H1 (cell line): ENCODE measurements around the gene FMO5. TPM values are rescaled to one million over a fixed set of nuclear protein-coding genes. Genes with fewer than 3 reads are reported as not detected.

ENCODE experiments used
- CTCF ChIA-PET: fragments of 300-600 bp; sonication (Branson Sonifier 250); formaldehyde crosslinking; loops from one replicate; lab custom pipeline; 2021; ENCODE audit not compliant: partially characterized antibody; lab: Charles Lee
- POLR2A ChIA-PET: fragments of 300-600 bp; sonication (Branson Sonifier 250); formaldehyde crosslinking; loops from one replicate; lab custom pipeline; 2021; ENCODE audit warnings: inconsistent platforms; ENCODE audit not compliant: partially characterized antibody; lab: Charles Lee
- DNase-seq, 2 experiments: peaks; one replicate each; pipeline versions ENCODE4 v3.0.0 to v3.0.0-alpha.2; 2010 to 2022; ENCODE audit warnings: low spot score in 2 of 2, low read depth in 1 of 2, mixed read lengths in 1 of 2
- FAIRE-seq: peaks from 2 replicates; lab custom pipeline; 2011; peaks lifted over from hg19 to GRCh38; lab: Jason Lieb, UNC
- H2AFZ ChIP-seq: 2 replicates; pipeline ENCODE4 v1.8.1; 2012; ENCODE audit warnings: low read length, inconsistent platforms
- H2AK5ac ChIP-seq: 2 replicates; pipeline ENCODE4 v1.6.1; 2013; ENCODE audit warnings: low read depth, low read length
- H2BK120ac ChIP-seq: replicated peaks from 2 replicates; pipeline ENCODE3; 2013; ENCODE audit warnings: low read depth, low read length, inconsistent platforms
- H2BK12ac ChIP-seq: 2 replicates; pipeline ENCODE4 v1.6.1; 2013; ENCODE audit warnings: low read depth, low read length
- H2BK15ac ChIP-seq: 2 replicates; pipeline ENCODE4 v1.6.1; 2013; ENCODE audit warnings: low read length
- H2BK20ac ChIP-seq: 2 replicates; pipeline ENCODE4 v1.6.1; 2013; ENCODE audit warnings: low read length
- H2BK5ac ChIP-seq: 2 replicates; pipeline ENCODE4 v1.6.1; 2013; ENCODE audit warnings: low read depth, low read length
- H3K14ac ChIP-seq: 2 replicates; pipeline ENCODE4 v1.6.1; 2013; ENCODE audit warnings: inconsistent platforms; ENCODE audit not compliant: insufficient read length
- H3K18ac ChIP-seq: 2 replicates; pipeline ENCODE4 v1.6.1; 2013; ENCODE audit warnings: low read length; ENCODE audit errors: extremely low read depth
- H3K23ac ChIP-seq: 2 replicates; pipeline ENCODE4 v1.6.1; 2013; ENCODE audit warnings: inconsistent platforms; ENCODE audit not compliant: insufficient read length
- H3K23me2 ChIP-seq: 2 replicates; pipeline ENCODE4 v1.6.1; 2013; ENCODE audit warnings: low read depth, low read length
- H3K27ac ChIP-seq: 2 replicates; pipeline ENCODE4 v1.6.1; 2011; ENCODE audit warnings: low read depth, low read length, inconsistent platforms
- H3K27me3 ChIP-seq, 4 experiments: replicated peaks in 1 of 4; 1 replicate in 1 of 4; 2 replicates in 3 of 4; pipeline versions ENCODE4 v1.6.1 to v1.8.1; 2011 to 2013; ENCODE audit warnings: low read length in 3 of 4, mild to moderate bottlenecking in 3 of 4, inconsistent platforms in 2 of 4, mixed read lengths in 2 of 4, moderate library complexity in 1 of 4; ENCODE audit not compliant: control insufficient read depth in 3 of 4, insufficient read depth in 3 of 4; ENCODE audit errors: extremely low read depth in 1 of 4
- H3K36me3 ChIP-seq, 4 experiments: 2 replicates each; pipeline versions ENCODE4 v1.6.1 to v1.8.1; 2011 to 2013; ENCODE audit warnings: mild to moderate bottlenecking in 4 of 4, low read length in 3 of 4, moderate library complexity in 2 of 4, control low read depth in 1 of 4, inconsistent platforms in 1 of 4; ENCODE audit not compliant: insufficient read depth in 4 of 4, control insufficient read depth in 2 of 4
- H3K4ac ChIP-seq: replicated peaks from 2 replicates; pipeline ENCODE3; 2013; ENCODE audit warnings: low read length, low read depth, mixed read lengths, inconsistent platforms; ENCODE audit not compliant: insufficient read length
- H3K4me1 ChIP-seq, 4 experiments: replicated peaks in 1 of 4; 1 replicate in 1 of 4; 2 replicates in 3 of 4; pipeline versions ENCODE4 v1.6.1 to v1.8.1; 2011 to 2013; ENCODE audit warnings: low read length in 3 of 4, inconsistent platforms in 2 of 4, mixed read lengths in 1 of 4; ENCODE audit not compliant: insufficient read depth in 4 of 4, control insufficient read depth in 3 of 4
- H3K4me2 ChIP-seq, 2 experiments: 2 replicates each; pipeline versions ENCODE4 v1.6.1 to v1.8.1; 2011 to 2013; ENCODE audit warnings: low read depth in 2 of 2, low read length in 2 of 2, control low read depth in 1 of 2, inconsistent platforms in 1 of 2, mild to moderate bottlenecking in 1 of 2; ENCODE audit not compliant: insufficient read depth in 1 of 2
- H3K4me3 ChIP-seq, 4 experiments: fragments of 200-600, 300-600 bp in 1 of 4; sonication (generic), shearing (Covaris generic), sonication (Bioruptor Twin) in 1 of 4; 2 replicates each; pipeline versions ENCODE4 v1.5.1 to v1.8.1; 2011 to 2016; ENCODE audit warnings: low read length in 4 of 4, low read depth in 3 of 4, control low read depth in 2 of 4, inconsistent platforms in 2 of 4, mild to moderate bottlenecking in 2 of 4, mixed read lengths in 1 of 4, moderate library complexity in 1 of 4; ENCODE audit not compliant: insufficient read depth in 2 of 4; ENCODE audit errors: extremely low read depth in 1 of 4
- H3K56ac ChIP-seq: replicated peaks from 2 replicates; pipeline ENCODE3; 2013; ENCODE audit warnings: low read depth, mild to moderate bottlenecking, mixed read lengths, low read length, inconsistent platforms; ENCODE audit not compliant: insufficient read length
- H3K79me1 ChIP-seq: 2 replicates; pipeline ENCODE4 v1.6.1; 2013; ENCODE audit warnings: low read depth, low read length, control low read depth
- H3K79me2 ChIP-seq, 2 experiments: 2 replicates each; pipeline versions ENCODE4 v1.6.1 to v1.8.1; 2012 to 2013; ENCODE audit warnings: low read length in 2 of 2, mild to moderate bottlenecking in 2 of 2, inconsistent platforms in 1 of 2; ENCODE audit not compliant: insufficient read depth in 2 of 2, control insufficient read depth in 1 of 2
- H3K9ac ChIP-seq, 4 experiments: replicated peaks in 1 of 4; 1 replicate in 1 of 4; 2 replicates in 3 of 4; pipeline versions ENCODE4 v1.6.1 to v1.8.1; 2011 to 2013; ENCODE audit warnings: low read depth in 3 of 4, low read length in 3 of 4, control low read depth in 2 of 4, mild to moderate bottlenecking in 2 of 4, moderate library complexity in 2 of 4, inconsistent platforms in 1 of 4; ENCODE audit errors: extremely low read depth in 1 of 4
- H3K9me3 ChIP-seq, 2 experiments: 2 replicates each; pipeline versions ENCODE4 v1.6.1 to v1.8.1; 2012 to 2013; ENCODE audit warnings: mild to moderate bottlenecking in 2 of 2, moderate library complexity in 2 of 2, control low read depth in 1 of 2, inconsistent platforms in 1 of 2, low read depth in 1 of 2, low read length in 1 of 2, mixed read lengths in 1 of 2; ENCODE audit not compliant: insufficient read depth in 2 of 2
- H4K20me1 ChIP-seq, 2 experiments: replicated peaks in 1 of 2; 2 replicates each; pipeline versions ENCODE3 to v1.8.1; 2011 to 2013; ENCODE audit warnings: inconsistent platforms in 2 of 2, low read length in 2 of 2, mild to moderate bottlenecking in 1 of 2; ENCODE audit not compliant: insufficient read depth in 2 of 2, control insufficient read depth in 1 of 2
- H4K5ac ChIP-seq: 2 replicates; pipeline ENCODE4 v1.6.1; 2013; ENCODE audit warnings: low read length, low read depth, mixed read lengths, inconsistent platforms; ENCODE audit not compliant: insufficient read length
- H4K8ac ChIP-seq: 2 replicates; pipeline ENCODE4 v1.8.0; 2013; ENCODE audit warnings: mild to moderate bottlenecking, moderate library complexity, low read length, inconsistent platforms; ENCODE audit not compliant: insufficient read depth; ENCODE audit errors: extremely low read depth
- H4K91ac ChIP-seq: replicated peaks from 2 replicates; pipeline ENCODE3; 2013; ENCODE audit warnings: low read length, mixed read lengths, inconsistent platforms; ENCODE audit not compliant: insufficient read length
- BCL11A ChIP-seq, 2 experiments: IDR thresholded peaks; one replicate each; pipeline ENCODE4 v1.6.1; 2011; ENCODE audit warnings: low read depth in 2 of 2, low read length in 2 of 2, mild to moderate bottlenecking in 2 of 2
- BRCA1 ChIP-seq: IDR thresholded peaks from 2 replicates; pipeline ENCODE4 v1.6.1; 2012; ENCODE audit warnings: low read depth, low read length, improper control_type of control experiment
- CREB1 ChIP-seq: IDR thresholded peaks from 2 replicates; pipeline ENCODE4 v1.6.1; 2012; ENCODE audit warnings: inconsistent platforms
- FOSL1 ChIP-seq: IDR thresholded peaks from 2 replicates; pipeline ENCODE4 v1.6.1; 2011; ENCODE audit warnings: mild to moderate bottlenecking, low read depth, low read length, moderate library complexity; ENCODE audit not compliant: insufficient read depth
- GABPA ChIP-seq: IDR thresholded peaks from 2 replicates; pipeline ENCODE4 v1.6.1; 2011; ENCODE audit warnings: mild to moderate bottlenecking, low read length, moderate library complexity, borderline replicate concordance; ENCODE audit not compliant: insufficient read depth
- GTF2F1 ChIP-seq: IDR thresholded peaks from 2 replicates; pipeline ENCODE4 v1.6.1; 2012; ENCODE audit warnings: low read depth, low read length, improper control_type of control experiment, borderline replicate concordance
- HDAC6 ChIP-seq: IDR thresholded peaks from one replicate; pipeline ENCODE4 v1.7.1; 2012; ENCODE audit warnings: low read depth, mild to moderate bottlenecking, inconsistent platforms, low read length, moderate library complexity
- KDM1A ChIP-seq: fragments of 200-600, 300-600 bp; sonication (generic); IDR thresholded peaks from 2 replicates; pipeline ENCODE4 v1.7.1; 2016; ENCODE audit warnings: mild to moderate bottlenecking, low read length, borderline replicate concordance
- KDM5A ChIP-seq: fragments of 200-600 bp; IDR thresholded peaks from 2 replicates; pipeline ENCODE4 v1.7.1; 2012; ENCODE audit warnings: mild to moderate bottlenecking, low read length, inconsistent platforms, mixed read lengths
- NRF1 ChIP-seq: IDR thresholded peaks from 2 replicates; pipeline ENCODE4 v1.6.1; 2011; ENCODE audit warnings: mild to moderate bottlenecking, low read depth, low read length, improper control_type of control experiment
- POU5F1 ChIP-seq: IDR thresholded peaks from 2 replicates; pipeline ENCODE4 v1.6.1; 2011; ENCODE audit warnings: low read depth, mild to moderate bottlenecking, low read length, moderate library complexity
- SP1 ChIP-seq: IDR thresholded peaks from 2 replicates; pipeline ENCODE4 v1.6.1; 2011; ENCODE audit warnings: low read depth, low read length
- TBP ChIP-seq: IDR thresholded peaks from 2 replicates; pipeline ENCODE4 v1.6.1; 2011; ENCODE audit warnings: low read depth, low read length, improper control_type of control experiment
- TCF12 ChIP-seq: IDR thresholded peaks from 2 replicates; pipeline ENCODE4 v1.6.1; 2011; ENCODE audit warnings: low read depth, mild to moderate bottlenecking, low read length
- YY1 ChIP-seq: IDR thresholded peaks from 2 replicates; pipeline ENCODE4 v1.6.1; 2011; ENCODE audit warnings: low read depth, mild to moderate bottlenecking, low read length
- WGBS, 2 experiments: shearing (Covaris generic) in 1 of 2; methylation state at CpG; one replicate each; pipeline versions ENCODE4 v1.1.6 to v1.1.7; 2013 to 2015; ENCODE audit warnings: low lambda C conversion rate in 2 of 2, mixed read lengths in 2 of 2, inconsistent platforms in 1 of 2, low coverage in 1 of 2, missing lambda C conversion rate in 1 of 2; ENCODE audit not compliant: insufficient replicate concordance in 2 of 2, insufficient coverage in 1 of 2, insufficient read length in 1 of 2; ENCODE audit errors: extremely low coverage in 1 of 2, missing lambda C conversion rate in 1 of 2; 5-methylcytosine and 5-hydroxymethylcytosine counted together
- polyA plus RNA-seq, 7 experiments: library from polyadenylated mRNA; depleted of rRNA in 3 of 7; stranded (reverse) in 5 of 7; unstranded in 2 of 7; fragments of >200 nt in 5 of 7; fragments of 200-250 nt in 2 of 7; gene quantifications; 1 replicate in 5 of 7; 2 replicates in 1 of 7; 4 replicates in 1 of 7; pipeline versions ENCODE4 v1.2.1 to v1.2.3, GENCODE V29; 2011 to 2013; ENCODE audit warnings: missing spikeins in 2 of 7, mixed read lengths in 2 of 7
- total RNA-seq: library from RNA; stranded (reverse); fragmentation: NEBNext Ultra II Directional; extraction: Animal tissue kit (Norgen Biotek cat#: 25700); gene quantifications from 2 replicates; pipeline ENCODE4 v1.2.1, GENCODE V29; 2021

FMO5 gene
- total and polyA plus RNA-seq, 2 of the 8 experiments (the other 6 are each of a cell fraction or from before 2014, with no cell fraction given) = 0.27 to 0.34 TPM

- H3K9ac ChIP-seq = no peak overlapping the region
- H2BK12ac ChIP-seq = no peak overlapping the region
- FAIRE-seq (no peak), DNase-seq (no peak)
- no peak overlapping the region for H3K18ac ChIP-seq
- H3K14ac ChIP-seq = no peak overlapping the region
- H3K56ac ChIP-seq = no peak overlapping the region
- WGBS, 2 experiments = 85% methylated on average over 3 of the region's 3 CpGs; no CpG with 5 or more reads in 1 of the 2 experiments
- no peaks in the 10 kb centered on the region for H3K27me3 ChIP-seq
- no peak overlapping the region for H3K4me2 ChIP-seq
- H4K20me1 ChIP-seq = no peaks in the 10 kb centered on the region
- no peaks in the 10 kb centered on the region for H3K4me1 ChIP-seq
- no peaks in the 10 kb centered on the region for H3K23me2 ChIP-seq
- no peak overlapping the region for H2BK120ac ChIP-seq
- H2BK5ac ChIP-seq = no peak overlapping the region
- H4K5ac ChIP-seq = no peak overlapping the region
- no peaks in the 10 kb centered on the region for H3K79me1 ChIP-seq
- no peak overlapping the region for H3K23ac ChIP-seq
- no peaks in the 10 kb centered on the region for H3K79me2 ChIP-seq
- no peak overlapping the region for H3K27ac ChIP-seq
- H4K91ac ChIP-seq = no peak overlapping the region
- H2BK15ac ChIP-seq = no peak overlapping the region
- ChIA-PET POLR2A (interaction anchor here (0.9 kb wide), 1 partner anchor 43 kb away, joined by 3 read pairs; no protein-coding TSS in a partner anchor), CTCF (interaction anchor here (0.9 to 1.1 kb wide), 2 partner anchors 9 to 27 kb away, joined by 3 read pairs; partner anchors contain the start of gene FMO5)
- H3K4ac ChIP-seq = no peak overlapping the region
- H2AK5ac ChIP-seq = no peak overlapping the region
- no peak overlapping the region for H4K8ac ChIP-seq
- H2AFZ ChIP-seq = no peak overlapping the region
- no peak overlapping the region for H3K4me3 ChIP-seq
- no peak overlapping the region for H2BK20ac ChIP-seq
- no peaks in the 10 kb centered on the region for H3K9me3 ChIP-seq
- H3K36me3 ChIP-seq = no peaks in the 10 kb centered on the region
- TF ChIP-seq TCF12 = no peak
- TF ChIP-seq KDM1A = no peak
- TF ChIP-seq FOSL1 = no peak
- no peak for TF ChIP-seq POU5F1
- no peak for TF ChIP-seq NRF1
- TF ChIP-seq YY1 = no peak
- no peak for TF ChIP-seq CREB1
- no peak for TF ChIP-seq HDAC6
- no peak for TF ChIP-seq GTF2F1
- TF ChIP-seq BRCA1 = no peak
- TF ChIP-seq KDM5A = no peak
- no peak for TF ChIP-seq SP1
- no peak for TF ChIP-seq GABPA
- no peak for TF ChIP-seq TBP
- no peak for TF ChIP-seq BCL11A (IDR thresholded peaks at IDR 0.05; ENCODE audit: low read depth in 2 of 2, low read length in 2 of 2)
Measured at GRCh38 chr1:147216124-147216523, 9.0 kb downstream of the FMO5 start.
